Tibial nerve (tissue), 4 donors: ENCODE data around the gene MYO3B.

Source experiments
- EP300 ChIP-seq, 2 donors: sonication (generic); formaldehyde crosslinking; IDR thresholded peaks; one replicate each; pipeline ENCODE4 v1.6.1; 2017; ENCODE audit warnings: antibody characterized with exemption in 2 of 2, mild to moderate bottlenecking in 1 of 2
- POLR2A ChIP-seq, 2 donors: fragments of 450-650 bp; IDR thresholded peaks; one replicate each; pipeline ENCODE4 v1.6.1; 2017; ENCODE audit warnings: antibody characterized with exemption in 2 of 2, mild to moderate bottlenecking in 2 of 2, moderate library complexity in 2 of 2
- TF ChIP-seq, protein P1 (sequence below), 5 experiments: fragments of 200-600 bp in 3 of 5; fragments of 450-650 bp in 2 of 5; sonication (generic) in 3 of 5; IDR thresholded peaks; one replicate each; pipeline ENCODE4 v1.5.1; 2016 to 2019; ENCODE audit warnings: antibody characterized with exemption in 5 of 5, mild to moderate bottlenecking in 3 of 5, moderate library complexity in 2 of 5

DNA sequence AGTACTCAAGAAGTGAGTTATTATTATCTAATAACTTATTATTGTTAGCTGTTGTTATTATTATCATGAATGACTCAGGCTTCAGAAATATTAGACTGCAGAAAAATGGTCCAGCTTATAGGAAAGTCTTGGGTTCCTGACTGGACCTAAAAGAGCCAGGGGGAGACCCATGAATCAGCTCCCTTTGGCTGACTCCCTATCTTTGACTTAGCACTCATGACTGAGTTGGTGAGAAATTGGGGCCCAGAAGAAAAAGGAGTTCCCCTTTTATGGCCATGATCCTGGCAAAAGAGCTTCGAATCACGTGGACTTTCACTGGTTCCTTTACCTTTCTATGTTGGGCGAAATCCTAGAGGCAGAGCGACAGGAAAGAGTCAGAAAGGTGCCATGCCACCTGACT is 145.8 kb downstream of the MYO3B start:
- TF ChIP-seq, protein P1, sequence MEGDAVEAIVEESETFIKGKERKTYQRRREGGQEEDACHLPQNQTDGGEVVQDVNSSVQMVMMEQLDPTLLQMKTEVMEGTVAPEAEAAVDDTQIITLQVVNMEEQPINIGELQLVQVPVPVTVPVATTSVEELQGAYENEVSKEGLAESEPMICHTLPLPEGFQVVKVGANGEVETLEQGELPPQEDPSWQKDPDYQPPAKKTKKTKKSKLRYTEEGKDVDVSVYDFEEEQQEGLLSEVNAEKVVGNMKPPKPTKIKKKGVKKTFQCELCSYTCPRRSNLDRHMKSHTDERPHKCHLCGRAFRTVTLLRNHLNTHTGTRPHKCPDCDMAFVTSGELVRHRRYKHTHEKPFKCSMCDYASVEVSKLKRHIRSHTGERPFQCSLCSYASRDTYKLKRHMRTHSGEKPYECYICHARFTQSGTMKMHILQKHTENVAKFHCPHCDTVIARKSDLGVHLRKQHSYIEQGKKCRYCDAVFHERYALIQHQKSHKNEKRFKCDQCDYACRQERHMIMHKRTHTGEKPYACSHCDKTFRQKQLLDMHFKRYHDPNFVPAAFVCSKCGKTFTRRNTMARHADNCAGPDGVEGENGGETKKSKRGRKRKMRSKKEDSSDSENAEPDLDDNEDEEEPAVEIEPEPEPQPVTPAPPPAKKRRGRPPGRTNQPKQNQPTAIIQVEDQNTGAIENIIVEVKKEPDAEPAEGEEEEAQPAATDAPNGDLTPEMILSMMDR (IDR thresholded peaks at IDR 0.05), result no peak
- TF ChIP-seq POLR2A (IDR thresholded peaks at IDR 0.05) (no peak), EP300 (IDR thresholded peaks at IDR 0.05) (no peak)
